HEK293 (cell line): ENCODE measurements around the gene LRRC8D.

ENCODE experiments used
- CTCF ChIP-seq: fragments of 450-650 bp; formaldehyde crosslinking; IDR thresholded peaks from 2 replicates; pipeline ENCODE4 v1.5.1; 2016; ENCODE audit warnings: missing biosample characterization, missing genetic modification characterization
- REST ChIP-seq: fragments of 450-650 bp; formaldehyde crosslinking; IDR thresholded peaks from 2 replicates; pipeline ENCODE4 v1.5.1; 2016; ENCODE audit warnings: missing biosample characterization, missing genetic modification characterization
- ZNF24 ChIP-seq: fragments of 450-650 bp; formaldehyde crosslinking; IDR thresholded peaks from 2 replicates; pipeline ENCODE4 v1.5.1; 2016; ENCODE audit warnings: missing biosample characterization, missing genetic modification characterization
- ZNF639 ChIP-seq: fragments of 450-650 bp; formaldehyde crosslinking; IDR thresholded peaks from 2 replicates; pipeline ENCODE4 v1.5.1; 2016; ENCODE audit warnings: missing biosample characterization, missing genetic modification characterization

- TF ChIP-seq ZNF639 (tag by site-specific recombination) (no peak), REST (no peak), CTCF (tag by site-specific recombination) (no peak), ZNF24 (tag by site-specific recombination) (no peak)
Observed at GRCh38 chr1:89800718-89801117, 20.1 kb upstream of the LRRC8D start.
